HG02623 (cell line): ENCODE measurements around the gene TMEM237.
"Not testable (repeated sequence)": the region's sequence is repeated elsewhere in the genome, so short reads cannot be mapped to it uniquely, and the experiment has no call there.

Source experiments
- ATAC-seq: cut with Tn5 transposase; IDR thresholded peaks from one replicate; pipeline ENCODE4 v1.9.1; 2021; ENCODE audit warnings: moderate library complexity; ENCODE audit not compliant: unreplicated experiment

Gene TMEM237, protein sequence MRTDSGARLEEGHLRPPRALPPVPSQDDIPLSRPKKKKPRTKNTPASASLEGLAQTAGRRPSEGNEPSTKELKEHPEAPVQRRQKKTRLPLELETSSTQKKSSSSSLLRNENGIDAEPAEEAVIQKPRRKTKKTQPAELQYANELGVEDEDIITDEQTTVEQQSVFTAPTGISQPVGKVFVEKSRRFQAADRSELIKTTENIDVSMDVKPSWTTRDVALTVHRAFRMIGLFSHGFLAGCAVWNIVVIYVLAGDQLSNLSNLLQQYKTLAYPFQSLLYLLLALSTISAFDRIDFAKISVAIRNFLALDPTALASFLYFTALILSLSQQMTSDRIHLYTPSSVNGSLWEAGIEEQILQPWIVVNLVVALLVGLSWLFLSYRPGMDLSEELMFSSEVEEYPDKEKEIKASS

DNA sequence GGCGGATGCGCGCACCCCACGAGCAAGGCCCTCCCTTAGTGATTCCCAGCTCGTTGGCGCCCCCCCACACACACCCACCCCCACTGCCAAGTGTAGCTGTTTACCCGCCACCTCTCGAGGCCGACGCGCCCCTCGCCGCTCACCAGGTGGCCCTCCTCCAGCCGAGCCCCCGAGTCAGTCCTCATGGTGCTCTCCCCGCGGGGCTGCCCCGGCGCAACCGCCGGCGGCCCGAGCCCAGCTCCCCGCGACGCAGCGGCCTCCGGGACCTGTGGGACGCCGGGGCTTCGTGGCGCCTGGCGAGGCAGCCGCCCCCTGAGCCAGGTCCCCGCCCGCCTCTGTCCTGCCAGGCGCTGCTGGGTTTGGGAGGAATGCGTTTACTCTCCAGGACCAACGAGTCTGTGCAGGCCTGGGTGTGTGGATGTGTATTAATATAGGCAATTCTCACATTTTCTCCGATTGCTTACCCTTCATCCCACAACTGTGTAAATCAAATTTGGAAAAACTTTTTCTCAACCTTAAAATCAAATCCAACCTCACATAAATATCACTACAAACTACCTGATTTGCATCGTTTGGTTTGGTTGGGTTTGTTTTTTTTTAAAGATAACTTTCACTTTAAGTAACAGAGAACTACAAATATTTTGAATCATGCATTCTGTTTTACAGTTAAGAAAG, at the start of gene TMEM237:
Gene TMEM237 (minus strand): TSS at position 288 of the 675 bp plus-strand sequence. CDS start 103 bp downstream, at position 185.
- ATAC-seq = peak; percentile 49

- no peak for ATAC-seq
Observed at GRCh38 chr2:201685156-201685555, 41.9 kb upstream of the TMEM237 start.

- ATAC-seq = no peak
Observed at GRCh38 chr2:201680743-201681142, 37.4 kb upstream of the TMEM237 start.

DNA sequence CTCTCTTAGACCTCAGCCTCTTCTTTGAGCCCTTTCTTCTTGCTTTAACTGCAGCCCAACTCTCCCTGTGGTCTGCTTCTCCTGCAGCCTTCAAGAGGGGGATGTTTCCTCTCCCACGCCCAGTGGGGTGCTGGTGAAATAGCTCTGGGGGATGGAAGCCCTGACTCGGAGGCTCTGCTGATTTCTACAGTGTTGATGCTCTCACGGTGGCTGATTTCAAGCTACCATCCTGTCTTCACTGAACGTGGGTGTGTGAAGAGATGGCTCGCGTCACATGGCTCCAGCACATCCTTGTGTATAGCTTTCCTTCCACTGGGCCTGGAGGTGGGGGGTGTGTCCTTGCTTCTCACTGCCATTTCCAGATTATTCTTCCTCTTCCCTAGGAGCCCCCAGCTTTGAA, 35.1 kb upstream of the TMEM237 start:
- no peak for ATAC-seq

DNA sequence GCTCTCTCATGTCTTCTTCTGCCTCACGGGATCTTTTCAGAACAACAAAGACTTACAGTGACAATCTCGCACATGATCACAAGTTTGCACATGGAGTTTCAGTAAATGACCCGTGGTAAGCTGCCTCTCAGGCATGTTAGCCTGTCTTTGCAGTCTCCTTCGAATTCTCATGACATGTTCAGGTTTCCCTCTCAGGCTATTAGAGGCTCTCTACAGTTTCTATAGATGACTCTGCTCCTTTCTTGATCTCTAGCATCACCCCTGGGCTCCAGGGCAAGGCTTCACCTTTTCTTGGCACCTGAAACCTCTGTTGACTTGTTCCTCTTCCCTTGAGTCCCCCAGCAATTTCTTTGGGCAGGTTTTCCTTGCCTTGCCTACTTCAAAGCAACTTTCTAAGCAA, 32.2 kb upstream of the TMEM237 start:
- no peak for ATAC-seq

- ATAC-seq = no peak
Observed at GRCh38 chr2:201674794-201675193, 31.5 kb upstream of the TMEM237 start.

DNA sequence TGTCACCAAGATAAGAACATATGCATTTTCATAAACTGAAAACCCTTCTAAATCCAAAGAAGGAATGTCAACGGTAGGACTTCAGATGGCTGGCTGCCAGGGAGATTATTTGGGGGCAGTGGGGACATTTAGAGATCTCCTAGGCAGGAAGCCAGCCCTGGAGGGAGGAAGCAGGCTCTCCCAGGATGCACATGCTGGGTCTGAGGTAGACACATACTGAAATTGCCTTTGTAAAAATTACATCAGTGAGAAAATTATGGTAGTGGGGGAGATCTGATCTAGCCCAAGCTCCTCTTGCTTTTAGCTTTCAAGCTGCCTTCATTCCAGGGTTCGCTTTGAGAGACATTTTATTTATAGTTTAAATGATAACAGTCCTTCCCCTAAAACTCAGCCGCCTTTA, 31.0 kb upstream of the TMEM237 start:
- ATAC-seq = no peak

DNA sequence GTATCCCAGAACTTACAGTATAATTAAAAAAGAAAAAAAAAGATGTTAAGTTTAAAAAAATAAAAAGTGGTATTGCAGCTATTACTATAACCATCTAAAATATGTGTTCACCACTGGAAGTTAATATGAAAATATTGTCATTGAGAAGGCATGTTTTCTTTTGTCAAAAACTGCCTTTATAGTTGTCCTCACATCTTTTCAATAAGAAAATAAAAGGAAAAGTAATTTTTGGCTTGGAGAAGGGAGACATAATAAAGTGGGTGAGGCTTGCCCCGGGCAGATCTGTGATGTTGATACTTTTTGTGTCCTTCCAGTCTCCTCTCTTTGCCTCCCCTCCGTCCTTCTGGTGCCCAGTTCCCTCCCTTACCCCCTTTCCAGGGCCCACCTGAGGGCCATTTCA, 30.2 kb upstream of the TMEM237 start:
- ATAC-seq = no peak

DNA sequence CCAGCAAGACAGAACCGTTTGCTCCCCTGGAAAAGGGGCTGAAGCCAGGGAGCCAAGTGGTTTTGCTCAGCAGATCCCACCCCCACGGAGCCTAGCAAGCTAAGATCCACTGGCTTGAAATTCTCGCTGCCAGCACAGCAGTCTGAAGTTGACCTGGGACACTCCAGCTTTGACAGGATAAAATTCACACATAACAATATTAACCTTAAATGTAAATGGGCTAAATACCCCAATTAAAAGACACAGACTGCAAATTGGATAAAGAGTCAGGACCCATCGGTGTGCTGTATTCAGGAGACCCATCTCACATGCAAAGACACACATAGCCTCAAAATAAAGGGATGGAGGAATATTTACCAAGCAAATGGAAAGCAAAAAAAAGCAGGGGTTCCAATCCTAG, 27.9 kb upstream of the TMEM237 start:
- not testable (repeated sequence) for ATAC-seq

DNA sequence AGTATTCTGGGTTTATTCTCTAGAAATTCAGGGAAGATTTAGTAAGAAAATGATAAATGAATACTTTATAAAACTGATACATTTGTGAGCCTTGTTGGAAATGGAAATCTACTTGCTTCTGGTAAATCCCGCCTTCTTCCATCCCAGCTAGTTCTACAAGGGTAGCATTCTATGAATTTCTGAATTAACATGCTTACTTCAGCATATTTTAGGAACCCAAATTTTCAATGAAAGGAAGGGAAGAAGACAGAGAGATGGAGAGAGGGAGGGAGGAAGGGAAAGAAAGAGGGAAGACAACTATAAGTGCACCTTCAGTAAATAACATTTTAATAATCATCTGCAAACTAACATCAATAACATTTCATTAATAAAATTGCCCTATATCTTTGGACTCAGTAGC, 26.6 kb upstream of the TMEM237 start:
- no peak for ATAC-seq

DNA sequence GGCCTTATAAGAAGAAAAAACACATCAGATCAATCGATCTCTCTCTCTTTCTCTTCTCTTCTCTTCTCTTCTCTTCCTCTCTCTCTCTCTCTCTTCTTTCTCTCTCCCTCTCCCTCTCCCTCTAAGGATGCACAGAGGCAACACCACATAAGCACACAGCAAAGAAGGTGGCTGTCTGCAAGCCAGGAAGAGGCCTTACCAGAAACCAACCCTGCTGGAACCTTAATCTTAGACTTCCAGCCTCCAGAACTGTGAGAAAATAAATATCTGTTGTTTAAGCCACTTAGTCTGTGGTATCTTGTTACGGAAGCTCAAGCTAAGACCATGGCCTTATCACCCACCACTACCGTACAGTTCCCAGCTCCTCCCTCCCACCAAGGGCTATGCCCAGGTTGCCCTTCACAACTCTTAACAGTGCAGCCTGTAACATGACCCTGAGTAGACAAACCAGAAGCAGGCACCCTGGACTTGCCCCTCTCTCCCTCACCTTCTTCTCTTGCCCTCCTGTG, 25.2 kb upstream of the TMEM237 start:
- ATAC-seq = no peak

- no peak for ATAC-seq
Observed at GRCh38 chr2:201664334-201664733, 21.0 kb upstream of the TMEM237 start.

DNA sequence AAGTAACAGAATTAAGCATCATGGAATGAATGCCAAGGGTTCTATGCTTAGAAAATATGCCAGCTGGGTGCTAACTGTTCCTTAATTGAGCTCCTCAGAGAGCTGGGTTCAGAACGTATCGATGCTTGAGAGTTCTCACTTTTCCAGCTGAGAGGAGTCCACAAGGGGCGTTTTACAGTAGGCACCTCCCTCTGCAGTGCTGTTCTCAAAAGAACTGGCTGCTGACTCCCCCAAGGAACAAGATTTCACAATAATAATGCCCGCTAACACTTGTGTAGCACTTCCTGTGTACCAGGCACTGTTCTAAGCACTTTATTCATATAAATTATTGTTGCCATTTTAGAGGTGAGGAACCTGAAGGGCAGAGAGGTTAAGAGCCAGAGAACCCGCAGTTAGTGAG, 18.1 kb upstream of the TMEM237 start:
- no peak for ATAC-seq

DNA sequence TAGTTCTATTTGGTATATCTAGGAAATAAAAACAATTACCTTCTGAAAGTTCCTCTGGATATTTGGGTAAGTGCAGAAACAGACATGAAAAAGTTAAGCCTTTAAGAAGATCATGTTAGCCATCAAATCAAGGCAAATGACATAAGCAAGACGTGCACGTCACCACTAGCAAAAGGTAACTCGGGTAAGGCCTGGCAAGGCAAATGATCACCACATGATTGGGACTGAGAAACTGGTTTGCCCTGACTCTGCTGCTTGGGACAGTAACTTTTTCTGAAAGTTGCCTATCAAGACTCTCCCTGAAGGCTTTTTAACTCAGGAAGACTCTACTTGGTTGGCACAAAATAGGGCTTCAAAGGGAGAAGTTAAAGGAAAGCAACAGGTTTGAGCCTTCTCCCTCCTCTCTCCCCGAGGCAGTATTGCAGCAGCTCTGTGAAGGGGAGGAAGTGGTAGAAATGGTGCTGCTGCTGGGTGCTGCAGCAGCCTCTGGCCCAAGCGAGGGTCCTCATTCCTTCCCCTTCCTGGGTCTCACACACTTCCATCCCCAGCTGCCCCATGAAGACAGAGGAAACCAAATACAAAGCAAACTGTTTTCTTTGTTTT, 17.1 kb upstream of the TMEM237 start:
- no peak for ATAC-seq

DNA sequence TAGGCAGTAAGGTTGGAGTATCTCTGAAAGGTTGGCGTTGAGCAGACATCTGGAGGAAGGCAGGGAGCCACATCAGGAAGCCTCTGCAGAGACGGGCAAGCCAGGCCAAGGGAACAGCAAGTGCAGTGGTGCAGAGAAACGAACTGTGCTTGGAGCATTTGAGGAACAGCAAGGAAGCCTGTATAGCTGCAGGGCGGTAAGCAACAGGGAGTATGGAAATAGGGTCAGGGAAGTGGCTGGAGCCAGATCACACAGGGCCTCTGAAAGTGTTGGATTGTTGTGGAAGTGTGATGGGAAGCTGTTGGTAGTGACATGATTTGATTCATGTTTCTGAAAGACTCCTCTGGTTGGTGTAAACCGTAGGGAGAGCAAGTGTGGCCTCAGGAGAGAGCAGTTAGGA, 13.4 kb upstream of the TMEM237 start:
- no peak for ATAC-seq

- ATAC-seq = no peak
Observed at GRCh38 chr2:201656102-201656501, 12.8 kb upstream of the TMEM237 start.

DNA sequence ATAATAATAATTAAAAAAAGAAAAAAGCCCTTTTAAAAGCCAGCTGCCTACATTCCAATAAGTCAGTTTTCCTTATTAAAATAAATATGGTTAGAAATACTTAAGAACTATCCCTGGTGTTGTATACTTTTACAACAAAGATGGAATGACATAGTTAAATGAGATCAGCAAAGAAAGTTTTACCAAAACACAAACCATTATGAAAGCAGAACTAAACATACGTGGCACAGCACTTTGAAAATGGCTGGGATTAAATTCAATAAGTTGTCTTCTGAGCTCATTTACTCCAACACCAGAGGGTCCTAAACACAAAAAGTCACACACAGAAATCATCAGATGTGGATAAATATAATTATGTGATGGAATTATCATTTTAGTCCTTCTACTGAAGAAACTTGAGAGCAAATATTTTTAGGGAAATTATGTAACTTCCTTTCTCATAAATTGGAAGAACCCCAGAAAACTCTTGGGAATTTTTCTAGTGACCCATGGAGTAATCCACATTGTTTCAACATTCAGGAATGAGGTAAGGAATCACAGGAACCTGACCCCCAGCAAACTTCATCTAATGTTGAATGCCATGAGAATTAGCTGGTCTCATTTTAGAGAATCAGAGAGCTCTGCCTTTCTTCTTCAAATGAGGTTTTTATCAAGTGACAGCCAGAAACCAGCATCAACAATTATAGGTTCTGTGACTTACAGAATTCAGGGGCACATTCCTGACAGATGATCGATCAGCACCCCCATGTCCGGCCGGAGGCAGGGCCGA, 11.5 kb upstream of the TMEM237 start:
- no peak for ATAC-seq

- no peak for ATAC-seq
Observed at GRCh38 chr2:201653221-201653620, 9.9 kb upstream of the TMEM237 start.

- ATAC-seq = no peak
Observed at GRCh38 chr2:201649442-201649841, 6.1 kb upstream of the TMEM237 start.

GRCh38 chr2:201647431-201647830, 4.1 kb upstream of the TMEM237 start:
- ATAC-seq = no peak

DNA sequence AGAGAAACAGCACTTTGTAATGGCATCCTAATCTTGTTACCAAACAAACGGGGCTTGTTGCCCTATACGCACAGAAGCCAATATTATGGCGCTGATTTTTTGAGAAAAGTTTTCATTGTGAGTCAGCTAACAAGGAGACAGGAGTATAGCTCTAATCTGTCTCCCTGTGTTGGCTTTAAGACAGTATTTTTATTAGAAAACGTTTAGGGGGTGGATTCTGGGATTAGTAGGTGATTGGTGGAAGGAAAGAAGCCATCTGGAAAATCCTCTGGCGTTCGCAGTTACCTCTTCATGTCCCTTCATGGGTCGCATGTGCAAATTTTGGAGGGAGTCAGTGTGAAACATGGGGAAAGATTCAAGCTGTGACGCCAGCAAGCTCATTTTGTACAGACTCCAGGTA, 698 bp upstream of the TMEM237 start:
- no peak for ATAC-seq
